Fibroblast of lung (primary cell): ENCODE data around the gene EFNA2. TPM values are rescaled to one million over a fixed set of nuclear protein-coding genes. Genes with fewer than 3 reads are reported as not detected.

Source experiments
- DNase-seq, 2 donors: peaks; one replicate each; pipeline versions ENCODE4 v3.0.0 to v3.0.0-alpha.2; 2010; ENCODE audit warnings: low read depth in 2 of 2
- H2AFZ ChIP-seq: 2 replicates; pipeline ENCODE4 v1.5.1; 2012; ENCODE audit warnings: low read length, control low read depth, inconsistent platforms
- H3K27ac ChIP-seq: 2 replicates; pipeline ENCODE4 v1.5.1; 2011; ENCODE audit warnings: low read length, control low read depth; ENCODE audit not compliant: insufficient read depth
- H3K27me3 ChIP-seq: 2 replicates; pipeline ENCODE4 v1.5.1; 2011; ENCODE audit warnings: mild to moderate bottlenecking, low read length; ENCODE audit not compliant: control insufficient read depth, insufficient read depth
- H3K36me3 ChIP-seq: 2 replicates; pipeline ENCODE4 v1.5.1; 2011; ENCODE audit warnings: low read length; ENCODE audit not compliant: control insufficient read depth, insufficient read depth
- H3K4me1 ChIP-seq: 2 replicates; pipeline ENCODE4 v1.5.1; 2011; ENCODE audit warnings: low read length; ENCODE audit not compliant: control insufficient read depth, insufficient read depth; ENCODE audit errors: extremely low read depth
- H3K4me2 ChIP-seq: 2 replicates; pipeline ENCODE4 v1.5.1; 2011; ENCODE audit warnings: low read length, control low read depth; ENCODE audit not compliant: insufficient read depth; ENCODE audit errors: extremely low read depth
- H3K4me3 ChIP-seq, 4 experiments: fragments of 200-600 bp in 1 of 4; sonication (generic) in 1 of 4; replicated peaks in 1 of 4; 2 replicates each; pipeline ENCODE4 v1.5.1; 2011 to 2016; ENCODE audit warnings: low read length in 4 of 4, low read depth in 3 of 4, mild to moderate bottlenecking in 3 of 4, control low read depth in 2 of 4, inconsistent platforms in 1 of 4, mixed read lengths in 1 of 4; ENCODE audit not compliant: insufficient read depth in 1 of 4; ENCODE audit errors: control extremely low read depth in 1 of 4
- H3K79me2 ChIP-seq: 2 replicates; pipeline ENCODE4 v1.5.1; 2012; ENCODE audit warnings: mild to moderate bottlenecking, low read length, inconsistent platforms; ENCODE audit not compliant: control insufficient read depth, insufficient read depth
- H3K9ac ChIP-seq: 2 replicates; pipeline ENCODE4 v1.5.1; 2011; ENCODE audit warnings: mild to moderate bottlenecking, low read length, control low read depth; ENCODE audit not compliant: insufficient read depth
- H3K9me3 ChIP-seq: 2 replicates; pipeline ENCODE4 v1.5.1; 2012; ENCODE audit warnings: low read depth, low read length; ENCODE audit not compliant: control insufficient read depth, insufficient read depth
- H4K20me1 ChIP-seq: 2 replicates; pipeline ENCODE4 v1.5.1; 2011; ENCODE audit warnings: low read length; ENCODE audit not compliant: control insufficient read depth, insufficient read depth; ENCODE audit errors: extremely low read depth
- CTCF ChIP-seq, 2 donors: IDR thresholded peaks in 1 of 2; conservative IDR thresholded peaks in 1 of 2; 1 replicate in 1 of 2; 2 replicates in 1 of 2; pipeline ENCODE4 v1.5.1; 2011 to 2012; ENCODE audit warnings: low read length in 2 of 2, control low read depth in 1 of 2, inconsistent platforms in 1 of 2, low read depth in 1 of 2, mild to moderate bottlenecking in 1 of 2
- EZH2 ChIP-seq: IDR thresholded peaks from 2 replicates; pipeline ENCODE4 v1.5.1; 2012; ENCODE audit warnings: low read length, control low read depth, mild to moderate bottlenecking; ENCODE audit errors: missing control alignments
- polyA plus RNA-seq, 2 donors: library from polyadenylated mRNA; depleted of rRNA in 1 of 2; stranded (reverse) in 1 of 2; unstranded in 1 of 2; fragments of >200 nt; gene quantifications; 2 replicates each; pipeline ENCODE4 v1.2.1, GENCODE V29; 2011 to 2012; ENCODE audit warnings: missing spikeins in 1 of 2
- total RNA-seq: library from RNA; depleted of rRNA; stranded (reverse); fragments of >200 nt; gene quantifications from 2 replicates; pipeline ENCODE4 v1.2.1, GENCODE V29; 2014

Gene EFNA2
- total and polyA plus RNA-seq, 2 donors (not counting 1 experiment from before 2014, with no cell fraction given): 0.17 TPM; not detected in 1

- no peaks in the 10 kb centered on the region for H3K9me3 ChIP-seq
- H3K9ac ChIP-seq: peak overlapping the region; percentile 88
- H3K4me1 ChIP-seq: peaks cover 24% of the 10 kb centered on the region
- H3K79me2 ChIP-seq: peaks cover 52% of the 10 kb centered on the region
- H3K4me3 ChIP-seq: peak overlapping the region; percentile 42 to 92 (median 58)
- H2AFZ ChIP-seq: no peak overlapping the region
- no peaks in the 10 kb centered on the region for H3K27me3 ChIP-seq
- no peak for DNase-seq
- peak overlapping the region; percentile 97 for H3K27ac ChIP-seq
- H3K4me2 ChIP-seq: no peak overlapping the region
- TF ChIP-seq CTCF (conservative IDR thresholded peaks at IDR 0.05 in 1 of 2, IDR thresholded peaks at IDR 0.05 in 1 of 2; ENCODE audit: low read depth in 1 of 2, low read length in 2 of 2) (no peak), EZH2 (no peak)
- H3K36me3 ChIP-seq: peaks cover 28% of the 10 kb centered on the region
- no peaks in the 10 kb centered on the region for H4K20me1 ChIP-seq
Observed at GRCh38 chr19:1249990-1250436, 35.7 kb upstream of the EFNA2 start.

DNA sequence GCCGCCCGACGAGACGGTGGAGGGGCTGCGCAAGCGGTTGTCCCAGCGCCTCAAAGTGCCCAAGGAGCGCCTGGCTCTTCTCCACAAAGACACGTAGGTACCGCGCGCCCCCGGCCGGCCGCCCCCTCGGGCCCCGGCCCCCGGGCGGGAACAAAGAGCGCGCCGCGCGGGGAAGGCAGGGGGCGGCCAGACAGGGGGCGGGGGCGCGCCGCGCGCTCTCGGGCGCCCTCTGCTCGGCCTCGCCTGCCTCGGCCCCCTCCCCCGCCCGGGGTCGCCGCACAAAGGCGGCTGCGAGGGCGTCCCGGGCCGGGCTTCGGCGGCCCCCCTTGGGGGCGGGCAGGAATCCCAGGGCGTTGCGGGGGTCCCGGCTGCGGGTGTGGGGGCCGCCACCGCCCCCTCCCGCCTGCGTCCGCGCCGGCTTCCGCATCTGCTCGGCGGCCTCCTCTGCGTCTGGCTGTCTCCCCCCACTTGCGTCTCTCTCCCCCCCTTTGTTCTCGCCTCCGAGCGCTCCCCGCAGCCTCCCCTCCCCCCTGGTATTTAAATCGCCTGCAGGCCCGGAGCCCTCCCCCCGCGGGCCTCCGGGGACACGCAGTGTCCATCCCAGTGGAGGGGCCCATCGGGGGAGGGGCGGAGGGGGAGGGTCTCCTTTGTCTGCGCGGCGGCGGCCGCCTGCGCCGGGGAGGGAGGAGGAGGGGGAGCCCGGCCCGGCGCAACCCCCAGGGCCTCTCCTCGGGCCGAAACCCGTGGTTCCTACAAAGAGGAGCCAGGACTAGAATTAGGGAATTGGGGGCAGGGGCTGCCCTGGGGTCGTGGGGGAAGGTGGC is 35.0 kb upstream of the EFNA2 start:
- no peak for TF ChIP-seq EZH2
- TF ChIP-seq CTCF (conservative IDR thresholded peaks at IDR 0.05 in 1 of 2, IDR thresholded peaks at IDR 0.05 in 1 of 2; ENCODE audit: low read depth in 1 of 2, low read length in 2 of 2): no peak
- peak; percentile 67 to 85 for DNase-seq
- Histone ChIP-seq H4K20me1 (no peaks in the 10 kb centered on the region), H3K9me3 (no peaks in the 10 kb centered on the region), H3K4me1 (peaks cover 24% of the 10 kb centered on the region), H3K4me2 (no peak overlapping the region), H3K27me3 (no peaks in the 10 kb centered on the region), H3K36me3 (peaks cover 33% of the 10 kb centered on the region), H2AFZ (no peak overlapping the region), H3K79me2 (peaks cover 58% of the 10 kb centered on the region), H3K27ac (peak overlapping the region; percentile 97), H3K9ac (peak overlapping the region; percentile 88), H3K4me3 (peak overlapping the region; percentile 64 to 95 (median 86))

DNA sequence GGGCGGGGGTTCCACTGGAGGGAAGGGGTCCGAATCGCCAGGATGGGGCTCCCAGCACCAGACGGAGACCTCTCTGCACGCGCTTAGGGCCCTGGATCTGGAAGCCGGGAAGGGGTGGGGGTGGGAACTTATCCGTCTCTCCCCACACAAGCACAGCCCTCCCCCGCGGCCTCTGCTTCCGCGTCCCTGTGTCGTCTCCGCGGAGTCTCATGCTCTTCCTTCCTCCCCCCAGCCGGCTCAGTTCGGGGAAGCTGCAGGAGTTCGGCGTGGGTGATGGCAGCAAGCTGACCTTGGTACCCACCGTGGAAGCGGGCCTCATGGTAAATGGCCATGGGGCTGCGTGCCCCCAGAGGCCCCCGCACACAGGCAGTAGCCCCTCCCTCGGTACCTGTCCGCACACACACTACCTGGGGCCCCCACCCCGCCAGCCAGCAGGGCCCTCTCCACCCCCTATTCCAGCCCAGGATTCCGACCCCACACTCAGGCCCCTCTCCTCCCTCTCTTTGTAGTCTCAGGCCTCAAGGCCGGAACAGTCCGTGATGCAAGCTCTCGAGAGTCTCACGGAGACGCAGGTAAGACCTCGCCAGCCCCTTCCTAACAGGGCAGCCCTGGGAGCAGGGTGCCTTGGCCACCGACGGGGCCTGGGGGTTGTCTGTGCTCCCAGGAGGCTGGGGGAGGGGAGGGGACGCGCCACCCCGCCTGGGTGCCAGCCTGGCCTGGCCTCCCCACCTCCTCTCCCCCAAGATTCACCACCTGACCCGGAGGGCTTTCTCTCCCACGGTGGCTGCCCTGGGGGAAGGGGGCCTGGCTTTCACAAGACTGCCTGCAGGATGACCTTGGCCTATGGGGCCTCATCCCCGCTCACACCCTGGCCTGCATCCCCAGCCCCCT is 34.1 kb upstream of the EFNA2 start:
- H2AFZ ChIP-seq: no peak overlapping the region
- H3K4me3 ChIP-seq: peak overlapping the region; percentile 64 to 95 (median 86)
- H3K27ac ChIP-seq: peak overlapping the region; percentile 97
- H3K27me3 ChIP-seq: no peaks in the 10 kb centered on the region
- H3K4me2 ChIP-seq: peak overlapping the region; percentile 85
- H3K4me1 ChIP-seq: peaks cover 25% of the 10 kb centered on the region
- no peaks in the 10 kb centered on the region for H3K9me3 ChIP-seq
- DNase-seq: peak; percentile 63 to 72
- peaks cover 65% of the 10 kb centered on the region for H3K79me2 ChIP-seq
- no peaks in the 10 kb centered on the region for H4K20me1 ChIP-seq
- no peak for TF ChIP-seq CTCF (conservative IDR thresholded peaks at IDR 0.05 in 1 of 2, IDR thresholded peaks at IDR 0.05 in 1 of 2; ENCODE audit: low read depth in 1 of 2, low read length in 2 of 2)
- peaks cover 37% of the 10 kb centered on the region for H3K36me3 ChIP-seq
- H3K9ac ChIP-seq: peak overlapping the region; percentile 88
